GM19238 (cell line): ENCODE measurements around the gene ANKMY1.

Source experiments
- DNase-seq: peaks from one replicate; pipeline ENCODE4 v3.0.0; 2011; ENCODE audit warnings: low spot score; ENCODE audit not compliant: insufficient read length

ANKMY1 gene

GRCh38 chr2:240480834-240481623 is 76.8 kb downstream of the ANKMY1 start:
- no peak for DNase-seq

GRCh38 chr2:240479111-240479501 is 78.7 kb downstream of the ANKMY1 start:
- DNase-seq = no peak

GRCh38 chr2:240478346-240479110 is 79.3 kb downstream of the ANKMY1 start:
- DNase-seq = no peak

- DNase-seq = no peak
Observed at GRCh38 chr2:240477916-240478315, 79.9 kb downstream of the ANKMY1 start.

GRCh38 chr2:240473211-240473610 is 84.6 kb downstream of the ANKMY1 start:
- no peak for DNase-seq

- DNase-seq = no peak
Observed at GRCh38 chr2:240472078-240472790, 85.6 kb downstream of the ANKMY1 start.

GRCh38 chr2:240469740-240470139 is 88.0 kb downstream of the ANKMY1 start:
- DNase-seq = no peak

- DNase-seq = no peak
Observed at GRCh38 chr2:240469239-240469636, 88.5 kb downstream of the ANKMY1 start.

- no peak for DNase-seq
Observed at GRCh38 chr2:240468303-240469238, 89.2 kb downstream of the ANKMY1 start.

GRCh38 chr2:240467659-240468302 is 90.0 kb downstream of the ANKMY1 start:
- no peak for DNase-seq

- DNase-seq = no peak
Observed at GRCh38 chr2:240467149-240467642, 90.6 kb downstream of the ANKMY1 start.

- no peak for DNase-seq
Observed at GRCh38 chr2:240466579-240467148, 91.1 kb downstream of the ANKMY1 start.

GRCh38 chr2:240465765-240466578 is 91.8 kb downstream of the ANKMY1 start:
- no peak for DNase-seq

- DNase-seq = no peak
Observed at GRCh38 chr2:240465268-240465764, 92.5 kb downstream of the ANKMY1 start.

GRCh38 chr2:240464514-240465241 is 93.1 kb downstream of the ANKMY1 start:
- no peak for DNase-seq

- no peak for DNase-seq
Observed at GRCh38 chr2:240463866-240464481, 93.8 kb downstream of the ANKMY1 start.

GRCh38 chr2:240463274-240463865 is 94.4 kb downstream of the ANKMY1 start:
- DNase-seq = no peak
